ENCODE measurements around the gene STIL.

DNA sequence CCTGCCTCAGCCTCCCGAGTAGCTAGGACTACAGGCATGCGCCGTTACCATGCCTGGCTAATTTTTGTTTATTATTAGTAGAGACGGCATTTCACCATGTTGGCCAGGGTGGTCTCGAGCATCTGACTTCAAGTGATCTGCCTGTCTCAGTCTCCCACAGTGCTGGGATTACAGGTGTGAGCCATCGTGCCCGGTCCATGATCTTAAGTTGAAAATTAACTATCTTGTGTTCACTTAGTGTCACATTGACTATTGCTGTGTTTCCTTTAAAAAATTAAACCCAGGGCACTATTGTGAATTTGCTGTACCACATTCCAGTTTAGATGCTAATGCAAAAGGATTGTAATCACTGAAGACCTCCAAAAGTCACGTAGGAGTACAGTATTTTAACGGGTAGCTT is 33.8 kb upstream of the STIL start:
- TF ChIP-seq CTCF (CRISPR knock-in tag; IDR thresholded peaks at IDR 0.05) = no peak
- no peak for TF ChIP-seq YY1 (IDR thresholded peaks at IDR 0.05; ENCODE audit: insufficient read depth, insufficient replicate concordance, low read depth, low read length)

Measured in HepG2 (cell line).